IMR-90 (cell line): ENCODE results near the gene MMP25. TPM values are rescaled to one million over a fixed set of nuclear protein-coding genes. Genes with fewer than 3 reads are reported as not detected.

Experiments
- ATAC-seq: fragments of 200-7000 bp; cut with Tn5 transposase; 2 replicates; pipeline ENCODE4 v1.9.1; 2020; ENCODE audit warnings: low read depth, mild to moderate bottlenecking, moderate library complexity
- BruUV-seq: library from RNA; stranded (reverse); fragments of 400-500 nt; replicated peaks from 2 replicates; lab custom pipeline; 2021; lab: Mats Ljungman, UMichigan
- CTCF ChIA-PET: fragments of 300-600 bp; formaldehyde crosslinking; extraction: SDS; loops from one replicate; lab custom pipeline; 2021; ENCODE audit warnings: antibody characterized with exemption; lab: Yijun Ruan, JAX
- POLR2A ChIA-PET: fragments of 300-600 bp; sonication (Branson Sonifier 250); formaldehyde crosslinking; loops from one replicate; lab custom pipeline; 2022; ENCODE audit warnings: antibody characterized with exemption; ENCODE audit not compliant: unreplicated experiment; lab: Charles Lee
- DNase-seq: peaks from one replicate; pipeline ENCODE4 v3.0.0; 2013
- H2AFZ ChIP-seq: replicated peaks from 2 replicates; pipeline ENCODE3; 2013; ENCODE audit warnings: low read length, mild to moderate bottlenecking; ENCODE audit not compliant: poor library complexity
- H2AK5ac ChIP-seq: 2 replicates; pipeline ENCODE4 v1.6.1; 2013; ENCODE audit warnings: low read depth, low read length, inconsistent platforms
- H2AK9ac ChIP-seq: replicated peaks from 2 replicates; pipeline ENCODE3; 2013; ENCODE audit warnings: mild to moderate bottlenecking, low read depth, low read length, moderate library complexity; ENCODE audit not compliant: poor library complexity
- H2BK120ac ChIP-seq: 2 replicates; pipeline ENCODE4 v1.6.1; 2013; ENCODE audit warnings: low read depth, low read length, inconsistent platforms
- H2BK15ac ChIP-seq: 3 replicates; pipeline ENCODE4 v1.6.1; 2013; ENCODE audit warnings: low read depth, low read length, inconsistent platforms
- H2BK20ac ChIP-seq: 2 replicates; pipeline ENCODE4 v1.6.1; 2013; ENCODE audit warnings: low read depth, mild to moderate bottlenecking, inconsistent platforms, low read length, moderate library complexity
- H2BK5ac ChIP-seq: 2 replicates; pipeline ENCODE4 v1.6.1; 2013; ENCODE audit warnings: mild to moderate bottlenecking, low read depth, low read length, inconsistent platforms; ENCODE audit not compliant: poor library complexity, severe bottlenecking
- H3K14ac ChIP-seq: replicated peaks from 2 replicates; pipeline ENCODE4 v1.6.1; 2013; ENCODE audit warnings: low read depth, low read length, inconsistent platforms
- H3K18ac ChIP-seq: 2 replicates; pipeline ENCODE4 v1.6.1; 2013; ENCODE audit warnings: low read depth, low read length, control low read depth
- H3K23ac ChIP-seq: 2 replicates; pipeline ENCODE4 v1.6.1; 2013; ENCODE audit warnings: low read depth, low read length, inconsistent platforms
- H3K27ac ChIP-seq: 2 replicates; pipeline ENCODE4 v1.5.1; 2013; ENCODE audit warnings: mild to moderate bottlenecking, control low read depth, low read length; ENCODE audit not compliant: insufficient read depth
- H3K27me3 ChIP-seq: 2 replicates; pipeline ENCODE4 v1.6.1; 2013; ENCODE audit warnings: low read length; ENCODE audit not compliant: control insufficient read depth, insufficient read depth
- H3K36me3 ChIP-seq: 2 replicates; pipeline ENCODE4 v1.6.1; 2013; ENCODE audit warnings: low read length, mixed read lengths; ENCODE audit not compliant: control insufficient read depth, insufficient read depth
- H3K4ac ChIP-seq: 2 replicates; pipeline ENCODE4 v1.6.1; 2013; ENCODE audit warnings: low read depth, low read length, inconsistent platforms
- H3K4me1 ChIP-seq: 2 replicates; pipeline ENCODE4 v1.6.1; 2013; ENCODE audit warnings: low read length, mixed read lengths; ENCODE audit not compliant: control insufficient read depth, insufficient read depth
- H3K4me2 ChIP-seq: 2 replicates; pipeline ENCODE4 v1.6.1; 2013; ENCODE audit warnings: low read depth, mild to moderate bottlenecking, control low read depth, low read length, moderate library complexity
- H3K4me3 ChIP-seq: 2 replicates; pipeline ENCODE4 v1.5.1; 2013; ENCODE audit warnings: low read depth, mild to moderate bottlenecking, control low read depth, low read length, moderate library complexity; ENCODE audit not compliant: insufficient read depth
- H3K56ac ChIP-seq: 2 replicates; pipeline ENCODE4 v1.6.1; 2013; ENCODE audit warnings: low read length, inconsistent platforms; ENCODE audit not compliant: insufficient read depth; ENCODE audit errors: extremely low read depth
- H3K79me1 ChIP-seq, 2 experiments: 2 replicates each; pipeline ENCODE4 v1.6.1; 2013; ENCODE audit warnings: low read length in 2 of 2, inconsistent platforms in 1 of 2, low read depth in 1 of 2
- H3K9ac ChIP-seq: 2 replicates; pipeline ENCODE4 v1.6.1; 2013; ENCODE audit warnings: low read depth, low read length, control low read depth
- H3K9me1 ChIP-seq: 2 replicates; pipeline ENCODE4 v1.6.1; 2013; ENCODE audit warnings: low read length, inconsistent platforms; ENCODE audit not compliant: insufficient read depth
- H3K9me3 ChIP-seq: 2 replicates; pipeline ENCODE4 v1.6.1; 2013; ENCODE audit warnings: low read length; ENCODE audit not compliant: control insufficient read depth, insufficient read depth
- H4K20me1 ChIP-seq: 2 replicates; pipeline ENCODE4 v1.6.1; 2013; ENCODE audit warnings: low read length, inconsistent platforms; ENCODE audit not compliant: insufficient read depth
- H4K5ac ChIP-seq: 2 replicates; pipeline ENCODE4 v1.6.1; 2013; ENCODE audit warnings: mild to moderate bottlenecking, low read depth, low read length, control low read depth
- H4K8ac ChIP-seq, 2 experiments: 2 replicates each; pipeline ENCODE4 v1.6.1; 2013; ENCODE audit warnings: low read depth in 2 of 2, low read length in 2 of 2, control low read depth in 1 of 2, inconsistent platforms in 1 of 2
- H4K91ac ChIP-seq: 2 replicates; pipeline ENCODE4 v1.6.1; 2013; ENCODE audit warnings: low read depth, low read length, inconsistent platforms; ENCODE audit not compliant: insufficient read depth
- BHLHE40 ChIP-seq: fragments of 150-350 bp; IDR thresholded peaks from 2 replicates; pipeline ENCODE4 v1.6.1; 2016; ENCODE audit warnings: mild to moderate bottlenecking, low read depth, low read length
- CEBPB ChIP-seq: IDR thresholded peaks from 2 replicates; pipeline ENCODE4 v1.6.1; 2012; ENCODE audit warnings: low read depth, low read length, improper control_type of control experiment
- FOS ChIP-seq: fragments of 150-350 bp; IDR thresholded peaks from 2 replicates; pipeline ENCODE4 v1.6.1; 2016; ENCODE audit warnings: low read depth, low read length
- POLR2A ChIP-seq: IDR thresholded peaks from 2 replicates; pipeline ENCODE4 v1.6.1; 2012; ENCODE audit warnings: mild to moderate bottlenecking, low read depth, low read length
- WGBS, 2 experiments: methylation state at CpG; one replicate each; pipeline versions ENCODE4 v1.1.5 to v1.1.7; 2013; ENCODE audit warnings: missing lambda C conversion rate in 2 of 2; ENCODE audit not compliant: insufficient read length in 1 of 2; ENCODE audit errors: extremely low coverage in 2 of 2; 5-methylcytosine and 5-hydroxymethylcytosine counted together
- dilution Hi-C: fragments of 300-500 bp; cut with HindIII; formaldehyde crosslinking; loops from one replicate; pipeline ENCODE4 v1.14.3; 2018; ENCODE audit warnings: low sequenced_read_pairs; ENCODE audit not compliant: unreplicated experiment
- in situ Hi-C: fragments of 300-500 bp; cut with MboI; formaldehyde crosslinking; loops from 3 replicates; pipeline ENCODE4 v1.14.3; 2019; ENCODE audit warnings: low sequenced_read_pairs, inconsistent platforms, mixed read lengths
- intact Hi-C: fragments of 100-400 bp; cut with micrococcal nuclease; formaldehyde crosslinking; loops from 2 replicates; pipeline ENCODE4 v1.10.0; 2022
- polyA plus RNA-seq, 3 experiments: library from polyadenylated mRNA; depleted of rRNA; stranded (reverse); fragments of >200 nt; gene quantifications; 2 replicates each; pipeline ENCODE4 v1.2.3, GENCODE V29; 2012; ENCODE audit warnings: low replicate concordance in 1 of 3
- total RNA-seq: library from RNA; depleted of rRNA; stranded (reverse); fragments of >200 nt; gene quantifications from 2 replicates; pipeline ENCODE4 v1.2.3, GENCODE V29; 2012

MMP25 gene
- total and polyA plus RNA-seq, 2 of the 4 experiments (the other 2 are of a cell fraction), result 0.07 TPM; not detected in 1

- Histone ChIP-seq H3K36me3 (no peaks in the 10 kb centered on the region), H2AK5ac (no peak overlapping the region), H3K23ac (no peak overlapping the region), H2AFZ (no peak overlapping the region), H3K14ac (no peak overlapping the region), H3K4me3 (no peak overlapping the region), H3K9me3 (no peaks in the 10 kb centered on the region; the same call in 1 of the 2 replicates), H2BK15ac (no peak overlapping the region), H3K4me1 (no peaks in the 10 kb centered on the region; the same call in 1 of the 2 replicates), H2AK9ac (no peak overlapping the region), H2BK20ac (no peak overlapping the region), H4K91ac (no peak overlapping the region), H3K27me3 (peaks cover 64% of the 10 kb centered on the region), H4K20me1 (no peaks in the 10 kb centered on the region), H3K79me1 (no peaks in the 10 kb centered on the region), H3K9ac (no peak overlapping the region), H3K18ac (no peak overlapping the region), H3K4me2 (no peak overlapping the region), H3K56ac (no peak overlapping the region), H3K27ac (no peak overlapping the region), H3K4ac (no peak overlapping the region), H4K8ac (no peak overlapping the region), H2BK120ac (no peak overlapping the region), H2BK5ac (no peak overlapping the region), H3K9me1 (no peaks in the 10 kb centered on the region), H4K5ac (no peak overlapping the region)
- in situ Hi-C loops, result no loop called here
- intact Hi-C loops, result no loop called here
- BruUV-seq, result no TSS peak
- TF ChIP-seq FOS, result no peak
- TF ChIP-seq POLR2A, result no peak
- 0 out of 2 replicates have a peak, but pooled peaks have one; percentile 22 for TF ChIP-seq CEBPB
- TF ChIP-seq BHLHE40, result no peak
- DNase-seq (no peak), ATAC-seq (no peak)
- POLR2A ChIA-PET, result no interaction called here
- CTCF ChIA-PET, result interaction anchor here (1.0 to 1.5 kb wide), 3 partner anchors 11 to 38 kb away, joined by 3 to 4 read pairs (median 4); no protein-coding TSS in a partner anchor
- WGBS, 2 experiments, result no CpG with 5 or more reads among the region's 3 CpGs
- dilution Hi-C loops, result no loop called here
Observed at GRCh38 chr16:3042376-3042775, 4.0 kb upstream of the MMP25 start.
